Ectodermal cell (in vitro differentiated cells): ENCODE data around the gene GRID2.
"Not testable (repeated sequence)": the region's sequence is repeated elsewhere in the genome, so short reads cannot be mapped to it uniquely, and the experiment has no call there.

Experiments
- H3K27ac ChIP-seq: 2 replicates; pipeline ENCODE4 v1.7.0; 2013; ENCODE audit warnings: mild to moderate bottlenecking, low read depth, low read length; ENCODE audit not compliant: insufficient read depth, poor library complexity, severe bottlenecking
- H3K27me3 ChIP-seq: 2 replicates; pipeline ENCODE4 v1.7.0; 2013; ENCODE audit warnings: mild to moderate bottlenecking, low read length; ENCODE audit not compliant: insufficient read depth, control insufficient read depth, poor library complexity, severe bottlenecking
- H3K36me3 ChIP-seq: one replicate; pipeline ENCODE4 v1.7.0; 2013; ENCODE audit warnings: low read length; ENCODE audit not compliant: control insufficient read depth, insufficient read depth
- H3K4me1 ChIP-seq: one replicate; pipeline ENCODE4 v1.7.0; 2013; ENCODE audit warnings: low read length; ENCODE audit not compliant: control insufficient read depth, insufficient read depth
- H3K4me3 ChIP-seq: 2 replicates; pipeline ENCODE4 v1.7.0; 2013; ENCODE audit warnings: low read depth, low read length, control low read depth; ENCODE audit not compliant: insufficient read depth
- H3K9me3 ChIP-seq: 2 replicates; pipeline ENCODE4 v1.7.0; 2013; ENCODE audit warnings: mild to moderate bottlenecking, low read length, moderate library complexity; ENCODE audit not compliant: control insufficient read depth
- WGBS, 2 experiments: methylation state at CpG; one replicate each; pipeline ENCODE4 v1.1.7; 2013; ENCODE audit warnings: missing lambda C conversion rate in 2 of 2; 5-methylcytosine and 5-hydroxymethylcytosine counted together

Gene GRID2

GRCh38 chr4:92421920-92422319, 118.2 kb downstream of the GRID2 start:
- 66 to 74% methylated on average over 2 of the region's 2 CpGs for WGBS, 2 experiments
- no peaks in the 10 kb centered on the region for H3K27me3 ChIP-seq

GRCh38 chr4:92433272-92433758, 129.5 kb downstream of the GRID2 start:
- Histone ChIP-seq H3K9me3 (no peaks in the 10 kb centered on the region), H3K27me3 (no peaks in the 10 kb centered on the region), H3K4me3 (no peak overlapping the region), H3K36me3 (no peaks in the 10 kb centered on the region), H3K27ac (no peak overlapping the region), H3K4me1 (no peaks in the 10 kb centered on the region)
- WGBS, 2 experiments = 91 to 95% methylated on average over 4 of the region's 4 CpGs

More at GRCh38 chr4:92421920-92422319, 118.2 kb downstream of the GRID2 start:
- Histone ChIP-seq H3K4me3 (no peak overlapping the region), H3K36me3 (no peaks in the 10 kb centered on the region), H3K27ac (no peak overlapping the region), H3K4me1 (no peaks in the 10 kb centered on the region), H3K9me3 (no peaks in the 10 kb centered on the region)

GRCh38 chr4:92438722-92439121, 135.0 kb downstream of the GRID2 start:
- not testable (repeated sequence) for H3K36me3 ChIP-seq, H3K9me3 ChIP-seq, H3K27me3 ChIP-seq, H3K4me3 ChIP-seq, H3K27ac ChIP-seq, H3K4me1 ChIP-seq
- 43 to 47% methylated on average over 5 of the region's 6 CpGs for WGBS, 2 experiments

DNA sequence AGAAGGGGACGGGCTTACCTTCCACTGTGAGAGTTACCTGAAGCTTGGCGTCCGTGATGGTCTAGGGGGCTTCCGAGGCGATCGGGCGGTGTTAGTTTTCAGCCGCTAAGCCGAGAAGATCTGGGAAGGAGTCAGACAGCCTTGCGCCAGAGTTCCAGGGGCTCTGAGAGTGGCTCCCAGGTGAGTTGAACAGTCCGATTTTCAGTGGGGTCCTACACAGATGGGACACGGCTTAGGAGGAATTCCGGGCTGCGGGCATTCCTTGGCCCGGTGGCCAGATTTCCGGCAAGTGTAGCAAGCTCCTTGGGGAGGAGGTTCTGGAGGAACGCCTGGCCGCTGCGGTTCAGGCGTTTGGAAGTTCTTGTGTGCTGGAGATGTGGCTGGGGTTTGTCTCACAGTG, 138.4 kb downstream of the GRID2 start:
- not testable (repeated sequence) for H3K4me1 ChIP-seq, H3K27ac ChIP-seq, H3K36me3 ChIP-seq, H3K27me3 ChIP-seq, H3K4me3 ChIP-seq, H3K9me3 ChIP-seq
- WGBS, 2 experiments = 19 to 20% methylated on average over 15 to 16 of the region's 20 CpGs

DNA sequence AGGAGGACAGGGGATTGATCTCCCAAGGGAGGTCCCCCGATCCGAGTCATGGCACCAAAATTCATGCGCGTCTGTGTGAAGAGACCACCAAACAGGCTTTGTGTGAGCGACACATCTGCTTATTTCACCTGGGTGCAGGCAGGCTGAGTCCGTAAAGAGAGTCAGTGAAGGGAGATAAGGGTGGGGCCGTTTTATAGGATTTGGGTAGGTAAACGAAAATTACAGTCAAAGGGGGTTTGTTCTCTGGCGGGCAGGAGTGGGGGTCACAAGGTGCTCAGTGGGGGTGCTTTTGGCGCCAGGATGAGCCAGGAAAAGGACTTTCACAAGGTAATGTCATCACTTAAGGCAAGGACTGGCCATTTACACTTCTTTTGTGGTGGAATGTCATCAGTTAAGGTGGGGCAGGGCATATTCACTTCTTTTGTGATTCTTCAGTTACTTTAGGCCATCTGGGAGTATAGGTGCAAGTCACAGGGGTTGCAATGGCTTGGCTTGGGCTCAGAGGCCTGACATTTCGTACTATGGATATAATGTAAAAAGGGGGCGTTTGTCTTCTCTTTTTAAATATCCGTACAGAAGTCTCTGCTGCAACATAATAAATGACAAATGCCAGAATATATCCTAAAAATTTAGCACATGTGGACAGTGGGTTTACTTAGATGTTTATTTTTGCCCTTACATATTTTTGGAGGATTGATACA, 140.5 kb downstream of the GRID2 start:
- 49 to 54% methylated on average over 11 to 13 of the region's 13 CpGs for WGBS, 2 experiments
- not testable (repeated sequence) for H3K27me3 ChIP-seq, H3K4me1 ChIP-seq, H3K4me3 ChIP-seq, H3K9me3 ChIP-seq, H3K27ac ChIP-seq, H3K36me3 ChIP-seq

- H3K36me3 ChIP-seq = no peaks in the 10 kb centered on the region
- H3K9me3 ChIP-seq = no peaks in the 10 kb centered on the region
- no peaks in the 10 kb centered on the region for H3K4me1 ChIP-seq
- H3K27me3 ChIP-seq = peaks cover 4% of the 10 kb centered on the region
- WGBS, 2 experiments = 0 to 45% methylated on average over 1 of the region's 1 CpG
- no peak overlapping the region for H3K4me3 ChIP-seq
- H3K27ac ChIP-seq = no peak overlapping the region
Observed at GRCh38 chr4:92445127-92445526, 141.4 kb downstream of the GRID2 start.

GRCh38 chr4:92447255-92447905, 143.6 kb downstream of the GRID2 start:
- WGBS, 2 experiments = 97 to 100% methylated on average over 1 of the region's 1 CpG
- Histone ChIP-seq H3K4me3 (no peak overlapping the region), H3K27ac (no peak overlapping the region), H3K9me3 (no peaks in the 10 kb centered on the region), H3K36me3 (no peaks in the 10 kb centered on the region), H3K4me1 (no peaks in the 10 kb centered on the region), H3K27me3 (no peaks in the 10 kb centered on the region)

DNA sequence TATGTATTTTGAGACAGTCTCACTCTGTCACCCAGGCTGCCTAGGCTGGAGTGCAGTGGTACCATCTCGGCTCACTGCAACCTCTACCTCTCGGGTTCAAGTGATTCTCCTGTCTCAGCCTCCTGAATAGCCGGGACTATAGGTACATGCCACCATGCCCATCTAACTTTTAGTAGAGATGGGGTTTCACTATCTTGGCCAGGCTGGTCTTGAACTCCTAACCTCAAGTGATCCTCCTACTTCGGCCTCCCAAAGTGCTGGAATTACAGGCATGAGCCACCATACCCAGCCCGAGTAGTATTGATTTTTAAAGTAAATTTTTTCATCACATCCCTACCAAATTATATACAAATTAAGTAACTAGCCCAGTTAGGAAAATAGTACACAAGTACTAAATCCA, 144.4 kb downstream of the GRID2 start:
- not testable (repeated sequence) for H3K9me3 ChIP-seq, H3K27ac ChIP-seq, H3K36me3 ChIP-seq, H3K4me1 ChIP-seq, H3K4me3 ChIP-seq, H3K27me3 ChIP-seq
- 88 to 94% methylated on average over 5 of the region's 5 CpGs for WGBS, 2 experiments

GRCh38 chr4:92450694-92451093, 146.9 kb downstream of the GRID2 start:
- no peaks in the 10 kb centered on the region for H3K9me3 ChIP-seq
- no peak overlapping the region for H3K27ac ChIP-seq
- H3K4me1 ChIP-seq = no peaks in the 10 kb centered on the region
- H3K36me3 ChIP-seq = no peaks in the 10 kb centered on the region
- H3K4me3 ChIP-seq = no peak overlapping the region
- no peaks in the 10 kb centered on the region for H3K27me3 ChIP-seq

- H3K27ac ChIP-seq = no peak overlapping the region
- H3K4me1 ChIP-seq = no peaks in the 10 kb centered on the region
- H3K27me3 ChIP-seq = no peaks in the 10 kb centered on the region
- no peak overlapping the region for H3K4me3 ChIP-seq
- H3K36me3 ChIP-seq = no peaks in the 10 kb centered on the region
- no peaks in the 10 kb centered on the region for H3K9me3 ChIP-seq
Observed at GRCh38 chr4:92451782-92452181, 148.0 kb downstream of the GRID2 start.
